GM21723 (cell line): Measurements from ENCODE around the gene HPSE2.
"Not testable (repeated sequence)": the region's sequence is repeated elsewhere in the genome, so short reads cannot be mapped to it uniquely, and the experiment has no call there.

ENCODE experiments used
- ATAC-seq: cut with Tn5 transposase; IDR thresholded peaks from one replicate; pipeline ENCODE4 v1.9.1; 2021; ENCODE audit warnings: mild to moderate bottlenecking, moderate library complexity; ENCODE audit not compliant: unreplicated experiment

Gene HPSE2

DNA sequence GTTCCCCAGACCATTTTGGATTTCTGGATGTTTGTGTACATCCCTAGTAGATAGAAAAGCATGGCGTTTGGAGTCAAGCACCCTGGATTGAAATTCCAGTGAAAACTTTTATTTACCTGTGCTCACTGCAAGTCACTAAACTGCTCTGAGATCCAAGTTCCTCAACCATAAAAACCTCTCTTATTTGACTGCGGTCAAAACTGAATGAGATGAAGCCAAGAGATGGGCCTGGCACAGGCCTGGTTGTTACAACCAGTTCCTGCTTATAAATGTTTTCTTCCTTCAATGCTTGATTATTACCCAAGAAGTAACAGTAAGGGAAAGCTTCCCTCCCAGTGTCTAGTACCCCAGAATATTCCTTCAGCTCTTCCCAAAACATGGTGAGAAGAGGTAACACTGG lies 718.0 kb downstream of the HPSE2 start:
- ATAC-seq, result no peak

DNA sequence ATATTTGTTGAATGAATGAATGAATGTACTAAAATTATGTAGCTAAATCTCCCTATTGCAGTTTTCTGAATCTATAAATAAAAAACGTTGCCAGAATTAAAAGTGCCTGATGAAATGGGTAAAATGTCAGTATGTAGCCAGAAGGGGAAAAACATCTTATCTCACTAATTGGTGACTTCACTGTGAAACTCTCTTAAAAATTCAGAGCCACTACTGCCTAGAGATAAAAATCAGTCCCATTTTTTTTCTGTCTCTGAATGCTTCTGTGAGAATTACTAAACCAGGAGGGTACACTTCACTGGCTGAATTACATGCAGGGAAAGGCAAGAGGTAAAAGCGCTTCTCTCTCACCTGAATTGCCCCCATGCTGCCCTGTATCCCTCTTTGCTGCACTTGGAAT lies 719.3 kb downstream of the HPSE2 start:
- ATAC-seq, result no peak

DNA sequence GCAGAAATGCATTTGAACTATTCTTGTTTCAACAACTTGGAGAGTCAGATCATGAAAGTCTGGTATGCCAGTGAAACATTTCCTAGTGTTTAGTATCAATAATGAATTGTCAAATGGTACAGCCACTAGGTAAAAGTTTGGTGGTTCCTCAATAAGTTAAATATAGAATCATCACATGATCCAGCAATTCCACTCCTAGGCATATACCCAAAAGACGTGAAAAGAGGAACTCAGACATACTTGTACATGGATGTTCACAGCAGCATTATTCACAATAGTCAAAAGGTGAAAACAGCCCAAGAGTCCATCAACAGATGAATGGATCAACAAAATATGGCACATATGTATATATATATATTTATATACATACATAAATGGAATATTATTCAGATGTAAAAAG lies 721.9 kb downstream of the HPSE2 start:
- ATAC-seq, result no peak

DNA sequence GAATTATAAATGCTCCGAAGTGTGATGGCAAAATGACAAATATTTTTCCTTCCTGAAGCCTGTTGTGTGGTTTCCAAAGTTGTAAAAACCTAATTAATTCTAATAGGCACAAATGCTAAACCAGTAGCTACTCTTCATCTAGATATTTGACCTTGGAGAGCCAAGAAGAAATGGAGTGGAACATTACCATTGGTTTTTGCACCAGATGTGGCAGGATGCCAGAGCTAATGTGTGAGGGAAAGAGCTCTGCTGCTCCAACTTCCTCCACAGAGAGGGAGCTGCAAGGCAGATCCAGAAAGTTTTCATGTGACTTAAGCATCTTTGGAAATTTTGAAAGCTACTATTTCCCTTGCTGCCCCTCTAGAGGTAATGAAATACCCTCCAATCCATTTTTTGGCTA lies 723.8 kb downstream of the HPSE2 start:
- no peak for ATAC-seq

- ATAC-seq, result no peak
These were observed 725.1 kb downstream of the HPSE2 start for GRCh38 chr10:98510412-98510995.

GRCh38 chr10:98509745-98510144 lies 725.9 kb downstream of the HPSE2 start:
- ATAC-seq, result no peak

DNA sequence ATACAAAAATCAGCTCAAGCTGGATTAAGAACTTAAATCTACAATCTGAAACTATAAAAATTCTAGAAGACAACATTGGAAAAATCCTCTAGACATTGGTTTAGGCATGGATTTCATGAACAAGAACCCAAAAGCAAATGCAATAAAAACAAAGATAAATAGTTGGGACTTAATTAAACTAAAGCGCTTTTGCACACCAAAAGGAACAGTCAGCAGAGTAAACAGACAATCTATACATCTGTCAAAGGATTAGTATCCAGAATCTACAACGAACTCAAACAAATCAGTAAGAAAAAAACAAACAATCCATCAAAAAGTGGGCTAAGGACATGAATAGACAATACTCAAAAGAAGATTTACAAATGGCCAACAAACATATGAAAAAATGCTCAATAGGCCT lies 733.1 kb downstream of the HPSE2 start:
- ATAC-seq, result not testable (repeated sequence)

GRCh38 chr10:98492763-98493162 lies 742.9 kb downstream of the HPSE2 start:
- ATAC-seq, result no peak

GRCh38 chr10:98489561-98490481 lies 745.8 kb downstream of the HPSE2 start:
- ATAC-seq, result no peak

GRCh38 chr10:98488669-98489430 lies 746.8 kb downstream of the HPSE2 start:
- ATAC-seq, result no peak

DNA sequence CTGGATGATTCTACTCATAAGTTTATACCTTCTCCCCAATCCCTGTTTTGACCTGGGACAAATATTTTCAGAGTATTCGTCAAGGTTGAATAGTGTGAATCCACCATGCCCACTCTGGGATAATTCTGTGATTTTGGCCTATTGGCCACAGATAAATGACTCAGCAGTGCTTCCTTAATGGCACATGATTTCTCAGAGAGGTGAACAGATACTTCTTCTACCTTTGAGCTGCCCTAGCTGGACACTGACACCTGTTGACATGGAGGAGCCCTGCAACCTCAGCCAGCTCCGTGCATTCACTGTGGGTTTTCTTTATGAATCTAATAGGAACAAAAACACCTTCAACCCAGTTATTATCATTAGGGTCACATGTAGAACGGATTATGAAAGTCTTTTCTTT lies 748.0 kb downstream of the HPSE2 start:
- ATAC-seq, result no peak

DNA sequence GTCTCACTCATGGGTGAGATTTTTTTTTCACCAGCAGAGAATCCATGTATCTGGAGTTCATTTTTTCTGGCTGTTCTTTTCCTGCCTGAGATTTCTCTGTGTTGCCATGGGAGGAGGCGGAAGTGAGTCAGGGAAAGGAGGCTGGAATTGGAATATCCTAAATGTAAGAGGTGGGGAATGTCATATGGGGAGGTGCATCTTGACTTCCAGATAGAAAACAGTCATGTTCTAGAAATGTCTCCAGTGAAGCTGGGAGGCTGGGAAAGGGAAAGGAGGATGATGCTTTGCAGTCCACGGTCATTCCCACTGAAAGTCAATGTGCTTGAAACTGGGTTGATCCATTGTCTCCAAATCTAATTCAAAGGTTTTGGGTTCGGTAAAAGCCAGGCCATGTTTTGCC lies 749.2 kb downstream of the HPSE2 start:
- ATAC-seq, result no peak

DNA sequence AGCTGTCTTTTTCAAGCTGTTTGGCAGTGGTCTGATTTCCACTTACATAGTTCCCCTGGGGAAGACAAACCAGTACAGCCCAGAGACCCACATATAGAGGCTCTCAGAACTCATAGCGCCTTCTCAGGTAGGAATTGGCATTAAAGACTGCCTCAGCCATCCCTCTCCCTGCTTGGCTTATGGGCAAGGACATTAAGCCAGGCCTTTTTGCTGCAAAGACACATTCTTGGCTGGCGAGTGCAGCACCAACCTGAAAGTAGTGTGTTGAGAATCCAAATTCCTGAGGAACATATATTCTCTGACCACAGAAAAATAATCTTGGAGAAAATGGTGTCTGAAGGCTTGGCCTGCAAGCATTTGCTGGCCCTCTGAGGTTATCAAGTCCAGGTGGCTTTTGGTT lies 749.7 kb downstream of the HPSE2 start:
- no peak for ATAC-seq

DNA sequence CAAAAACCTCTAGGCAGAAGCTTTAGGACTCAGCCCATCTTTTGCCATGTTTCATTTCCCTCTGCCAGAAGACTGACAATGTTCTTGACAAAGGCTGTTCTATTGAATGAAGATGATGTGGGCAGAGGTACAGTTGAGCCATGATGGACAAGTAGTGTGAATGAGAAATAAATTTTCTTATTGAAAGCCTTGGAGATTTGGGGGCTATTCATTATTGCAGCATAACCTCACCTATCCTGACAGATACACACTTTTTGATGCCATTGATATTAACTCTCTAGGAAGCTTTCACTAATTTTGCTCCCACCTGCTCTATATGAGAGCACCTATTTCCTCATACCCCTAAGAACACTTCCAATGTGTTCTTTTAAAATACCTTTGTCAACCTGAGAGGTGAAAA lies 752.0 kb downstream of the HPSE2 start:
- no peak for ATAC-seq

- no peak for ATAC-seq
These were observed 753.6 kb downstream of the HPSE2 start for GRCh38 chr10:98482096-98482495.

GRCh38 chr10:98481404-98481945 lies 754.2 kb downstream of the HPSE2 start:
- no peak for ATAC-seq

DNA sequence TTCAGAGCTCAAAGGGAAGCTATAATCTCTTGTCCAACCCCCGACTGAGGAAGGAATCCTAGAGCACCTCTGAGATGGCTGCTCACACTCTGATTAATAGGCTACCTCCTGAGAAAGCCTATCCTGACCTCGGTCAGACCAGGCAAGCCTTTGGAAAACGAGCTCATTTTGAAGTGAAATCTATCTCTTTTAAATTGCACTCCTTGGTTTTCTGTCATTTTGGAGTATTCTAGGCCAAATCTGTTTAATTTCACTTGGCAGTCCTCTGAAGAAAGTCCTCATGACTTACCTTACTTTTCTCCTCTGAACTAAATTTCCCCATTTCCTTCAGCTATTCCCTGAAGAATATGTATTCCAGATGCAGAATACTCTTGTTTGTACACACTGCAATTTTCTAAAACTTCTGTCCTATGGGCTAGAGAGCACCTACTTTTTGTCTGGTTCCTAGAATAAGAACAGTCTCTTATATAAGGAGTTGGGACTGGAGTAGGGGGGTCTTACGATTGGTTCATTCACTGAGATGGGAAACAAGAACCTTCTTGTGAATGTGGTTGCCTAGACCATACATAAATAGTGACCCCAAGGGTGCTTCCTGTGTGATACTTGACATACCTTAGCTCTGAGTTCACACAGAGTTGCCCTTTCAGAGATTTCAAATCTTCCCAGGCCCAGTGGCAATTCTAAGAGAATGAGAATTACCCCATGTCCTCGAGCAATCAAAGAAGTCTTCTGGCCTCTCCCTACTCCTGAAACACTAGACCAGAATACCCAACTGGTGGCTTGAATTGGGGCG lies 757.0 kb downstream of the HPSE2 start:
- ATAC-seq, result no peak

DNA sequence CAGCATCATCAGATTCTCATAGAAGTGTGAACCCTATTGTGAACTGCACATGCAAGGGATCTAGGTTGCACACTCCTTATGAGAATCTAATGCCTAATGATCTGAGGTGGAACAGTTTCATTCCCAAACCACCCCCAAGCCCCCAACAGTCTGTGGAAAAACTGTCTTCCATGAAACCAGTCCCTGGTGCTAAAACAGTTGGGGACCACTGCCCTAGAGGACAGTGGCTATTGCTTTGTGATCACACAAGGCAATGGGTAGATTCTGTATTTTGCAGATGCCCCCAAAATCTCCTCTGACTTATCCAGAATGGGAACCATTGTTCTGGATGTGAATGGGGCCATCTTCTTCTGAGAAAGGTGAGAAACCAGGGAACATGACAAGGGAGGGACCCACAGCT lies 757.8 kb downstream of the HPSE2 start:
- ATAC-seq, result no peak

DNA sequence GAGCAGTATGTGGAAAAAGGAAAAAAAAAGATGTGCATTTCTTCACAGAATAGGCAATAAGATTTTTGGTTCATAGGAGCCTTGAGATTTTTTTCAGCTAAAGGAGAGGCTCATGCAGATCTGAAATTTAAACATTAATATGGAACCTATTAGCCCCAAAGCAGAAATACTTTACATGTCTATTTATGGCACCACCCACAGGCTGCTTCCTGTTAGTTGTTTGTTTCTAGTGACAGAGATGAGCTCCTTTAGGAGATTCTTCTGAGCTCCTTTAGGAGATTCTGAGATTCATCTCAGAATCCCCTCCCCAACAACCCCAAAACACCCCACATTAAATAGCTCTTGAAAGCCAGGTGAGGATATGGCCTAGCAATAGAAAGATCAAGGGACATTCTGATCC lies 761.0 kb downstream of the HPSE2 start:
- ATAC-seq, result peak; percentile 80

DNA sequence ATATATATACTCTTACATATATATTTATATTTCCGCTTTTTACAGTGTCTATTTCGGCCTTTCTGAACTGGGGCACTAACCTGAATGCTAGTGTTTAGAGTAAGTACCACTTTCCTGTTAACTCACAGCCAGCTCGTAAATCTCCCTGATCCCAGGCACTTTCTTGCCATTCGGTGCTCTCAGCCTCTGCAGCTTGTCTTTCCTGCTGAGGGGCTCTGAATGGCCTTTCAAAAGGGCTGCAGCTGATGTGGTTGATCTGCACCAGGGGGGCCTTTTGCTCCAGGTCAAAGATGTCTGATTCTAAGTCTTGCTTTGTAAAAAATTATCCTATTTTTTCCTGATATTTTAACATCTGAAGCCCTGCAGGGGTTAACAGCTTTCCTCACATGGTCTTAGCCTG lies 763.5 kb downstream of the HPSE2 start:
- ATAC-seq, result no peak

- no peak for ATAC-seq
These were observed 764.8 kb downstream of the HPSE2 start for GRCh38 chr10:98470850-98471249.
